K562 (cell line): Measurements from ENCODE around the gene TRIP10. TPM values are rescaled to one million over a fixed set of nuclear protein-coding genes. Genes with fewer than 3 reads are reported as not detected.

Experiments used
- CREM ChIP-seq: IDR thresholded peaks from 2 replicates; pipeline ENCODE4 v1.6.1; 2014; ENCODE audit warnings: antibody characterized with exemption, low read depth
- CTBP1 ChIP-seq: fragments of 450-650 bp; IDR thresholded peaks from 2 replicates; pipeline ENCODE4 v1.6.1; 2016; ENCODE audit warnings: borderline replicate concordance
- DIDO1 ChIP-seq: fragments of 450-650 bp; IDR thresholded peaks from 2 replicates; pipeline ENCODE4 v1.6.1; 2016; ENCODE audit warnings: low read depth, missing biosample characterization, missing genetic modification characterization
- FOS ChIP-seq: IDR thresholded peaks from 3 replicates; pipeline ENCODE4 v1.6.1; 2011; ENCODE audit not compliant: insufficient read length; ENCODE audit errors: extremely low read depth
- HOXB6 ChIP-seq: fragments of 250-450 bp; sonication (Bioruptor Pico); IDR thresholded peaks from 2 replicates; pipeline ENCODE4 v1.5.1; 2022; ENCODE audit warnings: mild to moderate bottlenecking, borderline replicate concordance
- JUN ChIP-seq, 2 experiments: sonication (generic) in 1 of 2; formaldehyde crosslinking in 1 of 2; IDR thresholded peaks; 2 replicates each; pipeline versions ENCODE4 v1.6.1 to v1.8.0; 2012 to 2022; ENCODE audit warnings: borderline replicate concordance in 2 of 2, mild to moderate bottlenecking in 2 of 2, improper control_type of control experiment in 1 of 2, low read depth in 1 of 2, low read length in 1 of 2, missing genetic modification reagents in 1 of 2
- MXI1 ChIP-seq: IDR thresholded peaks from 2 replicates; pipeline ENCODE4 v1.6.1; 2011; ENCODE audit warnings: low read depth, mild to moderate bottlenecking, improper control_type of control experiment, low read length
- NFIC ChIP-seq: fragments of 450-650 bp; IDR thresholded peaks from 2 replicates; pipeline ENCODE4 v1.6.1; 2017; ENCODE audit warnings: mild to moderate bottlenecking, inconsistent platforms
- POLR2AphosphoS5 ChIP-seq: IDR thresholded peaks from 2 replicates; pipeline ENCODE4 v1.6.1; 2011; ENCODE audit warnings: mild to moderate bottlenecking, low read depth, low read length, moderate library complexity; ENCODE audit not compliant: control insufficient read depth, insufficient read depth
- RBM14 ChIP-seq: fragments of 200-400 bp; formaldehyde crosslinking; IDR thresholded peaks from 2 replicates; pipeline ENCODE4 v1.6.1; 2018; ENCODE audit warnings: low read depth, mild to moderate bottlenecking, low read length, moderate library complexity, borderline replicate concordance; ENCODE audit not compliant: insufficient read depth
- SRSF7 ChIP-seq: fragments of 200-400 bp; formaldehyde crosslinking; optimal IDR thresholded peaks from 2 replicates; pipeline ENCODE3; 2017; ENCODE audit warnings: mild to moderate bottlenecking, low read depth, low read length
- ZC3H11A ChIP-seq: IDR thresholded peaks from 2 replicates; pipeline ENCODE4 v1.6.1; 2012; ENCODE audit warnings: low read depth, low read length, improper control_type of control experiment
- polyA plus RNA-seq, 8 experiments: library from polyadenylated mRNA; depleted of rRNA in 4 of 8; stranded (reverse) in 5 of 8; unstranded in 3 of 8; fragments of >200 nt; fragmentation: Nextera tagmentation in 2 of 8; fragmentation: Illumina TruSeq in 1 of 8; extraction: Ambion mirVana in 2 of 8; extraction: Trizol in 1 of 8; gene quantifications; 2 replicates each; pipeline versions ENCODE4 v1.2.1 to v1.2.3, GENCODE V29; 2011 to 2014; ENCODE audit warnings: inconsistent platforms in 1 of 8, missing spikeins in 1 of 8
- total RNA-seq, 7 experiments: library from RNA; depleted of rRNA in 6 of 7; stranded (reverse); fragments of >200 nt in 6 of 7; fragmentation: Illumina TruSeq in 2 of 7; extraction: Trizol in 2 of 7; gene quantifications; 2 replicates each; pipeline versions ENCODE4 v1.2.1 to v1.2.3, GENCODE V29; 2011 to 2021; ENCODE audit warnings: low replicate concordance in 1 of 7
- TF ChIP-seq, protein P1 (sequence below): sonication (generic); formaldehyde crosslinking; IDR thresholded peaks from 2 replicates; pipeline ENCODE4 v1.8.0; 2022; ENCODE audit warnings: missing genetic modification reagents, mild to moderate bottlenecking, borderline replicate concordance
- TF ChIP-seq, protein P2 (sequence below), 2 experiments: fragments of 450-650 bp; IDR thresholded peaks; 2 replicates each; pipeline ENCODE4 v1.6.1; 2018; ENCODE audit warnings: mild to moderate bottlenecking in 2 of 2, low read depth in 1 of 2; ENCODE audit not compliant: partially characterized antibody in 2 of 2
- TF ChIP-seq, protein P3 (sequence below), 2 experiments: fragments of 450-650 bp; IDR thresholded peaks; 2 replicates each; pipeline ENCODE4 v1.6.1; 2016; ENCODE audit warnings: mild to moderate bottlenecking in 2 of 2, borderline replicate concordance in 1 of 2, low read depth in 1 of 2, moderate library complexity in 1 of 2

The TRIP10 gene
- total and polyA plus RNA-seq, 9 of the 15 experiments (the other 6 are each of a cell fraction or from before 2014, with no cell fraction given) = 1.2 to 66.8 (median 36.1) TPM

DNA sequence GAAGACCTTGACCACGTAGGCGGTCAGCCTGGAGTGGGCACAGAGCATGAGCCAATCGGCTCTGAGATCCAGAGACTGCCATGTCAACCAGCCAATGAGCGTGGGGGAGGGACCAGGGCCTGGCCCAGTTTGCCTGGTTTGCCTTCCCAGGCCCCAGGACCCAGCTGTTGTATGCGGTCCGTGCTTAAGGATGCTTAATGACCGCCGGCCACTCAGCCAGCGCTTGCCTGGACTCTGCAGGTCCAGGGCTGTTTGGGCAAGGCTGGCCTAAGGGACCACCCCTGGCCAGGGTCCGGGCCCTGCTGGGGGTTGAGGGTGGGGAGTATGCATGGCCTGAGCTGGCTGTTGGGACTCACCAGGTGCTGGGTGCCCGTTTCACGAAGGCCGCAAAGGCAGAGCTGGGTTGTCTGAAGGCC, 46.4 kb upstream of the TRIP10 start (continued):
- TF ChIP-seq, protein P1, sequence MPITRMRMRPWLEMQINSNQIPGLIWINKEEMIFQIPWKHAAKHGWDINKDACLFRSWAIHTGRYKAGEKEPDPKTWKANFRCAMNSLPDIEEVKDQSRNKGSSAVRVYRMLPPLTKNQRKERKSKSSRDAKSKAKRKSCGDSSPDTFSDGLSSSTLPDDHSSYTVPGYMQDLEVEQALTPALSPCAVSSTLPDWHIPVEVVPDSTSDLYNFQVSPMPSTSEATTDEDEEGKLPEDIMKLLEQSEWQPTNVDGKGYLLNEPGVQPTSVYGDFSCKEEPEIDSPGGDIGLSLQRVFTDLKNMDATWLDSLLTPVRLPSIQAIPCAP = no peak
- no peak for TF ChIP-seq NFIC
- TF ChIP-seq CREM = no peak
- TF ChIP-seq, protein P2, sequence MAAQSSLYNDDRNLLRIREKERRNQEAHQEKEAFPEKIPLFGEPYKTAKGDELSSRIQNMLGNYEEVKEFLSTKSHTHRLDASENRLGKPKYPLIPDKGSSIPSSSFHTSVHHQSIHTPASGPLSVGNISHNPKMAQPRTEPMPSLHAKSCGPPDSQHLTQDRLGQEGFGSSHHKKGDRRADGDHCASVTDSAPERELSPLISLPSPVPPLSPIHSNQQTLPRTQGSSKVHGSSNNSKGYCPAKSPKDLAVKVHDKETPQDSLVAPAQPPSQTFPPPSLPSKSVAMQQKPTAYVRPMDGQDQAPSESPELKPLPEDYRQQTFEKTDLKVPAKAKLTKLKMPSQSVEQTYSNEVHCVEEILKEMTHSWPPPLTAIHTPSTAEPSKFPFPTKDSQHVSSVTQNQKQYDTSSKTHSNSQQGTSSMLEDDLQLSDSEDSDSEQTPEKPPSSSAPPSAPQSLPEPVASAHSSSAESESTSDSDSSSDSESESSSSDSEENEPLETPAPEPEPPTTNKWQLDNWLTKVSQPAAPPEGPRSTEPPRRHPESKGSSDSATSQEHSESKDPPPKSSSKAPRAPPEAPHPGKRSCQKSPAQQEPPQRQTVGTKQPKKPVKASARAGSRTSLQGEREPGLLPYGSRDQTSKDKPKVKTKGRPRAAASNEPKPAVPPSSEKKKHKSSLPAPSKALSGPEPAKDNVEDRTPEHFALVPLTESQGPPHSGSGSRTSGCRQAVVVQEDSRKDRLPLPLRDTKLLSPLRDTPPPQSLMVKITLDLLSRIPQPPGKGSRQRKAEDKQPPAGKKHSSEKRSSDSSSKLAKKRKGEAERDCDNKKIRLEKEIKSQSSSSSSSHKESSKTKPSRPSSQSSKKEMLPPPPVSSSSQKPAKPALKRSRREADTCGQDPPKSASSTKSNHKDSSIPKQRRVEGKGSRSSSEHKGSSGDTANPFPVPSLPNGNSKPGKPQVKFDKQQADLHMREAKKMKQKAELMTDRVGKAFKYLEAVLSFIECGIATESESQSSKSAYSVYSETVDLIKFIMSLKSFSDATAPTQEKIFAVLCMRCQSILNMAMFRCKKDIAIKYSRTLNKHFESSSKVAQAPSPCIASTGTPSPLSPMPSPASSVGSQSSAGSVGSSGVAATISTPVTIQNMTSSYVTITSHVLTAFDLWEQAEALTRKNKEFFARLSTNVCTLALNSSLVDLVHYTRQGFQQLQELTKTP (IDR thresholded peaks at IDR 0.05; ENCODE audit: low read depth in 1 of 2, partially characterized antibody in 2 of 2) = no peak
- no peak for TF ChIP-seq POLR2AphosphoS5
- no peak for TF ChIP-seq SRSF7
- no peak for TF ChIP-seq DIDO1 (tag)
- TF ChIP-seq ZC3H11A = no peak
- no peak for TF ChIP-seq HOXB6
- no peak for TF ChIP-seq MXI1
- TF ChIP-seq, protein P3, sequence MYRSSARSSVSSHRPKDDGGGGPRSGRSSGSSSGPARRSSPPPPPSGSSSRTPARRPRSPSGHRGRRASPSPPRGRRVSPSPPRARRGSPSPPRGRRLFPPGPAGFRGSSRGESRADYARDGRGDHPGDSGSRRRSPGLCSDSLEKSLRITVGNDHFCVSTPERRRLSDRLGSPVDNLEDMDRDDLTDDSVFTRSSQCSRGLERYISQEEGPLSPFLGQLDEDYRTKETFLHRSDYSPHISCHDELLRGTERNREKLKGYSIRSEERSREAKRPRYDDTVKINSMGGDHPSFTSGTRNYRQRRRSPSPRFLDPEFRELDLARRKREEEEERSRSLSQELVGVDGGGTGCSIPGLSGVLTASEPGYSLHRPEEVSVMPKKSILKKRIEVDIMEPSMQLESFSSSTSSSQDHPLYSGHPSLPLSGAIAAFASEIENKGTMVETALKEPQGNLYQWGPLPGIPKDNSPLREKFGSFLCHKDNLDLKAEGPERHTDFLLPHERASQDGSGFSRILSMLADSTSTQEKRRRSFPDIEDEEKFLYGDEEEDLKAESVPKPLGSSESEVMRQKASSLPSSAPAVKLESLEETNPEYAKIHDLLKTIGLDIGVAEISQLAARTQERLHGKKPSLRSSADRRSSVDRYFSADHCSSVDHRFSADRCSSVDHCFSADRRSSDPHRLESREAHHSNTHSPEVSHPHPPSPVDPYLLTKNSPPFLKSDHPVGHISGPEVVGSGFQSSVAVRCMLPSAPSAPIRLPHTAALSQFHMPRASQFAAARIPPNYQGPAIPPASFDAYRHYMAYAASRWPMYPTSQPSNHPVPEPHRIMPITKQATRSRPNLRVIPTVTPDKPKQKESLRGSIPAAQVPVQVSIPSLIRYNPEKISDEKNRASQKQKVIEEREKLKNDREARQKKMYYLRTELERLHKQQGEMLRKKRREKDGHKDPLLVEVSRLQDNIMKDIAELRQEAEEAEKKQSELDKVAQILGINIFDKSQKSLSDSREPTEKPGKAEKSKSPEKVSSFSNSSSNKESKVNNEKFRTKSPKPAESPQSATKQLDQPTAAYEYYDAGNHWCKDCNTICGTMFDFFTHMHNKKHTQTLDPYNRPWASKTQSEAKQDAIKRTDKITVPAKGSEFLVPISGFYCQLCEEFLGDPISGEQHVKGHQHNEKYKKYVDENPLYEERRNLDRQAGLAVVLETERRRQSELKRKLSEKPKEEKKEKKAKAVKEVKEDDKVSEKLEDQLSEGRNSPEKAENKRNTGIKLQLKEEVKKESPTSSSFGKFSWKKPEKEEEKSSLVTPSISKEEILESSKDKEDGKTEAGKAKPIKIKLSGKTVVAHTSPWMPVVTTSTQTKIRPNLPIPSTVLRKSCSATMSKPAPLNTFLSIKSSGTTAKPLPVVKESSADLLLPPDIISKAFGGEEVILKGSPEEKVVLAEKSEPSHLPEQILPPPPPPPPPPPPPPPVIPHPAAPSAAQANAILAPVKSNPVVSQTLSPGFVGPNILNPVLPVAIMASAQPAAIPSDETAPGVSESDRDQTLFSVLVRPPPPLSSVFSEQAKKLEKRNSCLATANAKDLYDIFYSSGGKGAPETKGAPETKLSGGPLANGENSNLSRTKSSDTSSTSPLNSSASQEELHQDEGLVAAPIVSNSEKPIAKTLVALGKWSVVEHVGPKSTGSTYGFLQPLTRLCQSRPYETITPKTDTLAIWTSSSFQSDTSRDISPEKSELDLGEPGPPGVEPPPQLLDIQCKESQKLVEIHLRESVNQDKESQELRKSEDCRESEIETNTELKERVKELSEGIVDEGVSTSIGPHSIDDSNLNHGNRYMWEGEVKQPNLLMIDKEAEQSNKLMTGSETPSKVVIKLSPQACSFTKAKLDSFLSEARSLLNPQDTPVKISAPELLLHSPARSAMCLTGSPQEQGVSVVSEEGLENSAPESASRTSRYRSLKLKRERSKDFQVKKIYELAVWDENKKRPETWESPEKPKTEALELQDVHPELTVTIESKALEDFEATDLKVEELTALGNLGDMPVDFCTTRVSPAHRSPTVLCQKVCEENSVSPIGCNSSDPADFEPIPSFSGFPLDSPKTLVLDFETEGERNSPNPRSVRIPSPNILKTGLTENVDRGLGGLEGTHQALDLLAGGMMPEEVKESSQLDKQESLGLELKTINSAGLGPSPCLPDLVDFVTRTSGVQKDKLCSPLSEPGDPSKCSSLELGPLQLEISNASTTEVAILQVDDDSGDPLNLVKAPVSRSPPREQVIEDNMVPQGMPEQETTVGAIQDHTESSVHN (IDR thresholded peaks at IDR 0.05; ENCODE audit: borderline replicate concordance in 1 of 2, low read depth in 1 of 2) = no peak
- TF ChIP-seq FOS = peak; percentile 63
- no peak for TF ChIP-seq JUN (IDR thresholded peaks at IDR 0.05; ENCODE audit: borderline replicate concordance, low read depth, low read length)
- TF ChIP-seq JUN (CRISPR knock-in tag; IDR thresholded peaks at IDR 0.05; ENCODE audit: borderline replicate concordance) = no peak
- no peak for TF ChIP-seq RBM14
- TF ChIP-seq CTBP1 = no peak
